ENCODE results near the gene RFX3.

DNA sequence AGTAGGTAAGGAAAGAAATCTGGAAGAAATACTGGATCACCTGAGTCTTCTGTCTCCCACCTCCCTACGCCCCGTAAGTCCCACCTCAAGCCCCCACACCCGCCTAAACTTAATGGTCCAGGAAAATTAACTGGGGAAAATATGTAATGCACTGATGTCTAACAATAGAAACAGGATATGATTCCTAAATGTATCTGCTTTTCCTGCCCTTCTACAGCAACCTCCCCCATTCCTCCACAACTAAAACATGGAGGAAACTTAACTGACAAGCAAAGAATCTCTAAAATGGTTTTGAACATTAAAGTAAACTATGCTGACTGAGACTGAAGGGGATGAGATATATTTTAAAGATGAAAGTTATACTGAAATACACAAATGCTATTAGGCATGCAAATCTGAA lies 10.4 kb downstream of the RFX3 start:
- no peak for TF ChIP-seq POLR2A (IDR thresholded peaks at IDR 0.05)
- TF ChIP-seq, protein P1, sequence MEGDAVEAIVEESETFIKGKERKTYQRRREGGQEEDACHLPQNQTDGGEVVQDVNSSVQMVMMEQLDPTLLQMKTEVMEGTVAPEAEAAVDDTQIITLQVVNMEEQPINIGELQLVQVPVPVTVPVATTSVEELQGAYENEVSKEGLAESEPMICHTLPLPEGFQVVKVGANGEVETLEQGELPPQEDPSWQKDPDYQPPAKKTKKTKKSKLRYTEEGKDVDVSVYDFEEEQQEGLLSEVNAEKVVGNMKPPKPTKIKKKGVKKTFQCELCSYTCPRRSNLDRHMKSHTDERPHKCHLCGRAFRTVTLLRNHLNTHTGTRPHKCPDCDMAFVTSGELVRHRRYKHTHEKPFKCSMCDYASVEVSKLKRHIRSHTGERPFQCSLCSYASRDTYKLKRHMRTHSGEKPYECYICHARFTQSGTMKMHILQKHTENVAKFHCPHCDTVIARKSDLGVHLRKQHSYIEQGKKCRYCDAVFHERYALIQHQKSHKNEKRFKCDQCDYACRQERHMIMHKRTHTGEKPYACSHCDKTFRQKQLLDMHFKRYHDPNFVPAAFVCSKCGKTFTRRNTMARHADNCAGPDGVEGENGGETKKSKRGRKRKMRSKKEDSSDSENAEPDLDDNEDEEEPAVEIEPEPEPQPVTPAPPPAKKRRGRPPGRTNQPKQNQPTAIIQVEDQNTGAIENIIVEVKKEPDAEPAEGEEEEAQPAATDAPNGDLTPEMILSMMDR (IDR thresholded peaks at IDR 0.05 in 4 of 5, conservative IDR thresholded peaks at IDR 0.05 in 1 of 5): no peak

Data from gastrocnemius medialis (tissue), 4 donors.